IMR-90 (cell line): Measurements from ENCODE around the gene TMEM190. TPM values are rescaled to one million over a fixed set of nuclear protein-coding genes. Genes with fewer than 3 reads are reported as not detected.

Experiments
- ATAC-seq: fragments of 200-7000 bp; cut with Tn5 transposase; 2 replicates; pipeline ENCODE4 v1.9.1; 2020; ENCODE audit warnings: low read depth, mild to moderate bottlenecking, moderate library complexity
- BruUV-seq: library from RNA; stranded (reverse); fragments of 400-500 nt; replicated peaks from 2 replicates; lab custom pipeline; 2021; lab: Mats Ljungman, UMichigan
- CTCF ChIA-PET: fragments of 300-600 bp; formaldehyde crosslinking; extraction: SDS; loops from one replicate; lab custom pipeline; 2021; ENCODE audit warnings: antibody characterized with exemption; lab: Yijun Ruan, JAX
- POLR2A ChIA-PET: fragments of 300-600 bp; sonication (Branson Sonifier 250); formaldehyde crosslinking; loops from one replicate; lab custom pipeline; 2022; ENCODE audit warnings: antibody characterized with exemption; ENCODE audit not compliant: unreplicated experiment; lab: Charles Lee
- DNase-seq: peaks from one replicate; pipeline ENCODE4 v3.0.0; 2013
- H2AFZ ChIP-seq: replicated peaks from 2 replicates; pipeline ENCODE3; 2013; ENCODE audit warnings: low read length, mild to moderate bottlenecking; ENCODE audit not compliant: poor library complexity
- H2AK5ac ChIP-seq: 2 replicates; pipeline ENCODE4 v1.6.1; 2013; ENCODE audit warnings: low read depth, low read length, inconsistent platforms
- H2AK9ac ChIP-seq: replicated peaks from 2 replicates; pipeline ENCODE3; 2013; ENCODE audit warnings: mild to moderate bottlenecking, low read depth, low read length, moderate library complexity; ENCODE audit not compliant: poor library complexity
- H2BK120ac ChIP-seq: 2 replicates; pipeline ENCODE4 v1.6.1; 2013; ENCODE audit warnings: low read depth, low read length, inconsistent platforms
- H2BK15ac ChIP-seq: 3 replicates; pipeline ENCODE4 v1.6.1; 2013; ENCODE audit warnings: low read depth, low read length, inconsistent platforms
- H2BK20ac ChIP-seq: 2 replicates; pipeline ENCODE4 v1.6.1; 2013; ENCODE audit warnings: low read depth, mild to moderate bottlenecking, inconsistent platforms, low read length, moderate library complexity
- H2BK5ac ChIP-seq: 2 replicates; pipeline ENCODE4 v1.6.1; 2013; ENCODE audit warnings: mild to moderate bottlenecking, low read depth, low read length, inconsistent platforms; ENCODE audit not compliant: poor library complexity, severe bottlenecking
- H3K14ac ChIP-seq: replicated peaks from 2 replicates; pipeline ENCODE4 v1.6.1; 2013; ENCODE audit warnings: low read depth, low read length, inconsistent platforms
- H3K18ac ChIP-seq: 2 replicates; pipeline ENCODE4 v1.6.1; 2013; ENCODE audit warnings: low read depth, low read length, control low read depth
- H3K23ac ChIP-seq: 2 replicates; pipeline ENCODE4 v1.6.1; 2013; ENCODE audit warnings: low read depth, low read length, inconsistent platforms
- H3K27ac ChIP-seq: 2 replicates; pipeline ENCODE4 v1.5.1; 2013; ENCODE audit warnings: mild to moderate bottlenecking, control low read depth, low read length; ENCODE audit not compliant: insufficient read depth
- H3K27me3 ChIP-seq: 2 replicates; pipeline ENCODE4 v1.6.1; 2013; ENCODE audit warnings: low read length; ENCODE audit not compliant: control insufficient read depth, insufficient read depth
- H3K36me3 ChIP-seq: 2 replicates; pipeline ENCODE4 v1.6.1; 2013; ENCODE audit warnings: low read length, mixed read lengths; ENCODE audit not compliant: control insufficient read depth, insufficient read depth
- H3K4ac ChIP-seq: 2 replicates; pipeline ENCODE4 v1.6.1; 2013; ENCODE audit warnings: low read depth, low read length, inconsistent platforms
- H3K4me1 ChIP-seq: 2 replicates; pipeline ENCODE4 v1.6.1; 2013; ENCODE audit warnings: low read length, mixed read lengths; ENCODE audit not compliant: control insufficient read depth, insufficient read depth
- H3K4me2 ChIP-seq: 2 replicates; pipeline ENCODE4 v1.6.1; 2013; ENCODE audit warnings: low read depth, mild to moderate bottlenecking, control low read depth, low read length, moderate library complexity
- H3K4me3 ChIP-seq: 2 replicates; pipeline ENCODE4 v1.5.1; 2013; ENCODE audit warnings: low read depth, mild to moderate bottlenecking, control low read depth, low read length, moderate library complexity; ENCODE audit not compliant: insufficient read depth
- H3K56ac ChIP-seq: 2 replicates; pipeline ENCODE4 v1.6.1; 2013; ENCODE audit warnings: low read length, inconsistent platforms; ENCODE audit not compliant: insufficient read depth; ENCODE audit errors: extremely low read depth
- H3K79me1 ChIP-seq, 2 experiments: 2 replicates each; pipeline ENCODE4 v1.6.1; 2013; ENCODE audit warnings: low read length in 2 of 2, inconsistent platforms in 1 of 2, low read depth in 1 of 2
- H3K9ac ChIP-seq: 2 replicates; pipeline ENCODE4 v1.6.1; 2013; ENCODE audit warnings: low read depth, low read length, control low read depth
- H3K9me1 ChIP-seq: 2 replicates; pipeline ENCODE4 v1.6.1; 2013; ENCODE audit warnings: low read length, inconsistent platforms; ENCODE audit not compliant: insufficient read depth
- H3K9me3 ChIP-seq: 2 replicates; pipeline ENCODE4 v1.6.1; 2013; ENCODE audit warnings: low read length; ENCODE audit not compliant: control insufficient read depth, insufficient read depth
- H4K20me1 ChIP-seq: 2 replicates; pipeline ENCODE4 v1.6.1; 2013; ENCODE audit warnings: low read length, inconsistent platforms; ENCODE audit not compliant: insufficient read depth
- H4K5ac ChIP-seq: 2 replicates; pipeline ENCODE4 v1.6.1; 2013; ENCODE audit warnings: mild to moderate bottlenecking, low read depth, low read length, control low read depth
- H4K8ac ChIP-seq, 2 experiments: 2 replicates each; pipeline ENCODE4 v1.6.1; 2013; ENCODE audit warnings: low read depth in 2 of 2, low read length in 2 of 2, control low read depth in 1 of 2, inconsistent platforms in 1 of 2
- H4K91ac ChIP-seq: 2 replicates; pipeline ENCODE4 v1.6.1; 2013; ENCODE audit warnings: low read depth, low read length, inconsistent platforms; ENCODE audit not compliant: insufficient read depth
- CHD1 ChIP-seq: IDR thresholded peaks from 2 replicates; pipeline ENCODE4 v1.6.1; 2012; ENCODE audit warnings: low read depth, low read length, improper control_type of control experiment
- WGBS, 2 experiments: methylation state at CpG; one replicate each; pipeline versions ENCODE4 v1.1.5 to v1.1.7; 2013; ENCODE audit warnings: missing lambda C conversion rate in 2 of 2; ENCODE audit not compliant: insufficient read length in 1 of 2; ENCODE audit errors: extremely low coverage in 2 of 2; 5-methylcytosine and 5-hydroxymethylcytosine counted together
- dilution Hi-C: fragments of 300-500 bp; cut with HindIII; formaldehyde crosslinking; loops from one replicate; pipeline ENCODE4 v1.14.3; 2018; ENCODE audit warnings: low sequenced_read_pairs; ENCODE audit not compliant: unreplicated experiment
- in situ Hi-C: fragments of 300-500 bp; cut with MboI; formaldehyde crosslinking; loops from 3 replicates; pipeline ENCODE4 v1.14.3; 2019; ENCODE audit warnings: low sequenced_read_pairs, inconsistent platforms, mixed read lengths
- intact Hi-C: fragments of 100-400 bp; cut with micrococcal nuclease; formaldehyde crosslinking; loops from 2 replicates; pipeline ENCODE4 v1.10.0; 2022
- polyA plus RNA-seq, 3 experiments: library from polyadenylated mRNA; depleted of rRNA; stranded (reverse); fragments of >200 nt; gene quantifications; 2 replicates each; pipeline ENCODE4 v1.2.3, GENCODE V29; 2012; ENCODE audit warnings: low replicate concordance in 1 of 3
- total RNA-seq: library from RNA; depleted of rRNA; stranded (reverse); fragments of >200 nt; gene quantifications from 2 replicates; pipeline ENCODE4 v1.2.3, GENCODE V29; 2012

TMEM190 gene
- total and polyA plus RNA-seq, 2 of the 4 experiments (the other 2 are of a cell fraction) = 1.6 TPM; not detected in 1

GRCh38 chr19:55350620-55351315 lies 25.9 kb upstream of the TMEM190 start:
- ATAC-seq (no peak), DNase-seq (no peak)
- Histone ChIP-seq H3K4me3 (no peak overlapping the region), H3K18ac (no peak overlapping the region), H3K9me3 (no peaks in the 10 kb centered on the region), H2AK5ac (no peak overlapping the region), H3K27me3 (peaks cover 34% of the 10 kb centered on the region), H3K4me2 (no peak overlapping the region), H2AK9ac (peak overlapping the region; percentile 72), H3K36me3 (peaks cover 7% of the 10 kb centered on the region; the same call in 1 of the 2 replicates), H3K56ac (no peak overlapping the region), H2AFZ (no peak overlapping the region), H3K27ac (no peak overlapping the region), H3K9ac (no peak overlapping the region), H3K4me1 (peaks cover 5% of the 10 kb centered on the region; the same call in 1 of the 2 replicates), H2BK20ac (no peak overlapping the region), H2BK15ac (no peak overlapping the region), H4K91ac (no peak overlapping the region), H4K8ac (no peak overlapping the region), H3K4ac (no peak overlapping the region), H3K79me1 (no peaks in the 10 kb centered on the region), H2BK5ac (no peak overlapping the region), H3K14ac (no peak overlapping the region; the same call in 1 of the 2 replicates), H4K20me1 (peaks cover 7% of the 10 kb centered on the region; the same call in 1 of the 2 replicates), H3K9me1 (no peaks in the 10 kb centered on the region), H3K23ac (no peak overlapping the region), H2BK120ac (no peak overlapping the region), H4K5ac (no peak overlapping the region)
- dilution Hi-C loops (no loop called here), in situ Hi-C loops (no loop called here), intact Hi-C loops (no loop called here)
- ChIA-PET CTCF (interaction anchor here (0.9 kb wide), 1 partner anchor 34 kb away, joined by 3 read pairs; no protein-coding TSS in a partner anchor), POLR2A (no interaction called here)
- no TSS peak for BruUV-seq
- WGBS, 2 experiments = 75% methylated on average over 4 of the region's 11 CpGs; no CpG with 5 or more reads in 1 of the 2 experiments
- TF ChIP-seq CHD1 = no peak
